Neural cell (in vitro differentiated cells): ENCODE measurements around the gene PPFIBP1.

ENCODE experiments used
- POLR2AphosphoS5 ChIP-seq: IDR thresholded peaks from 2 replicates; pipeline ENCODE4 v1.6.1; 2012
- RAD21 ChIP-seq: fragments of 450-650 bp; conservative IDR thresholded peaks from 2 replicates; pipeline ENCODE4 v1.6.1; 2014; ENCODE audit warnings: antibody characterized with exemption, mild to moderate bottlenecking, moderate library complexity
- TF ChIP-seq, protein P1 (sequence below): fragments of 450-650 bp; IDR thresholded peaks from 2 replicates; pipeline ENCODE4 v1.5.1; 2014; ENCODE audit warnings: antibody characterized with exemption, mild to moderate bottlenecking, moderate library complexity; ENCODE audit not compliant: poor library complexity, severe bottlenecking

DNA sequence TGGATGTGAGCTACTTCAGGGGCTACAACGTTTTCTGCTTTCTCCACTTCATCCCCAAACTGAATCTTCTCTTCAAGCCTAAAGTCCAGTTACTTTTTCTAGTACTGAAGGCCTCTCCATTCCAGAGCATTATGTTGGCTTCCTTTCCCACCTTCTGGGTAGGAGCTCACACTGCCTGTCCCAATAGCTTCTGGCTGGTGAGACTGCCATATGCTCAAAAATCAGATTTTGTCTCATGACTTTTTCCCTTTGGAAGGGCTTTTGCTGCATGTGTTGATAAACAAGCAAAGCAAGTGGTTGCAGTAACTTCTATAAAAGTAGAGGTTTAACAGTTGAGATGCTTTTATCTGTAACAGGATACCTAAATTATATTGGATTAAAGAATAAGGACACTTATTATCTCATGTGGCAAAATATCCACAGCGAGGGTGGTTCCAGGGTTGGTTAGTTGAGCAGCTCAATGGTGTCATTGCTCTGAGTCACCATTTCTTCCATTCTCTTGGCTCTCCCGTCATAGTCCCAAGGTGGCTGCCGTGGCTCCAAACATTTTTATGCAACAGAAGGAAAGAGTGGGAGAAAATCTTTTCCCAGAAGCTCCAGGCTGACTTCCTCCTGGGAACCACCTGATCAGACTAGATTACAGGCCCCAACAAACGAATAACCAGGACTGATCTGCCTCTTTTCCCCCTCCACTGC lies 15.1 kb upstream of the PPFIBP1 start:
- TF ChIP-seq, protein P1, sequence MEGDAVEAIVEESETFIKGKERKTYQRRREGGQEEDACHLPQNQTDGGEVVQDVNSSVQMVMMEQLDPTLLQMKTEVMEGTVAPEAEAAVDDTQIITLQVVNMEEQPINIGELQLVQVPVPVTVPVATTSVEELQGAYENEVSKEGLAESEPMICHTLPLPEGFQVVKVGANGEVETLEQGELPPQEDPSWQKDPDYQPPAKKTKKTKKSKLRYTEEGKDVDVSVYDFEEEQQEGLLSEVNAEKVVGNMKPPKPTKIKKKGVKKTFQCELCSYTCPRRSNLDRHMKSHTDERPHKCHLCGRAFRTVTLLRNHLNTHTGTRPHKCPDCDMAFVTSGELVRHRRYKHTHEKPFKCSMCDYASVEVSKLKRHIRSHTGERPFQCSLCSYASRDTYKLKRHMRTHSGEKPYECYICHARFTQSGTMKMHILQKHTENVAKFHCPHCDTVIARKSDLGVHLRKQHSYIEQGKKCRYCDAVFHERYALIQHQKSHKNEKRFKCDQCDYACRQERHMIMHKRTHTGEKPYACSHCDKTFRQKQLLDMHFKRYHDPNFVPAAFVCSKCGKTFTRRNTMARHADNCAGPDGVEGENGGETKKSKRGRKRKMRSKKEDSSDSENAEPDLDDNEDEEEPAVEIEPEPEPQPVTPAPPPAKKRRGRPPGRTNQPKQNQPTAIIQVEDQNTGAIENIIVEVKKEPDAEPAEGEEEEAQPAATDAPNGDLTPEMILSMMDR, result no peak
- TF ChIP-seq POLR2AphosphoS5, result no peak
- TF ChIP-seq RAD21, result no peak
